ENCODE measurements around the gene SUPT3H.

DNA sequence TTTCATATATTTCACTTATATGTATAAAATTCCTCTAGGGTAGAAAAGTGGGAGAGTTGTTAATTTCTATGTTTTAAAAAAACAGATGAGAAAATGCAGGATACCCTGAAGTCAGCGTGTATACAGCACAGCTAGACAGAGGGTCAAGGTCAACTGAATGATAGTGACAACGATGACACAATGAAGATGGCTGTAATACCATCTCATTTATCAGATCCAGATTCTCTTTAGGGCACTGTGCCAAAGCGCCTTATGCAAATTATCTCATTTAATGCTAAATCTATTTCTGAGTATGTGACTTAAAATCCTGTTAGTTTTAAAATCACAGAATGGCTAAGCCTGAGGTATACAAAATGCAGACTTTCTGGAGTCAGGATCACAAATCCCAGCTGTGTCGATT, 481.0 kb downstream of the SUPT3H start:
- TF ChIP-seq, protein P1, sequence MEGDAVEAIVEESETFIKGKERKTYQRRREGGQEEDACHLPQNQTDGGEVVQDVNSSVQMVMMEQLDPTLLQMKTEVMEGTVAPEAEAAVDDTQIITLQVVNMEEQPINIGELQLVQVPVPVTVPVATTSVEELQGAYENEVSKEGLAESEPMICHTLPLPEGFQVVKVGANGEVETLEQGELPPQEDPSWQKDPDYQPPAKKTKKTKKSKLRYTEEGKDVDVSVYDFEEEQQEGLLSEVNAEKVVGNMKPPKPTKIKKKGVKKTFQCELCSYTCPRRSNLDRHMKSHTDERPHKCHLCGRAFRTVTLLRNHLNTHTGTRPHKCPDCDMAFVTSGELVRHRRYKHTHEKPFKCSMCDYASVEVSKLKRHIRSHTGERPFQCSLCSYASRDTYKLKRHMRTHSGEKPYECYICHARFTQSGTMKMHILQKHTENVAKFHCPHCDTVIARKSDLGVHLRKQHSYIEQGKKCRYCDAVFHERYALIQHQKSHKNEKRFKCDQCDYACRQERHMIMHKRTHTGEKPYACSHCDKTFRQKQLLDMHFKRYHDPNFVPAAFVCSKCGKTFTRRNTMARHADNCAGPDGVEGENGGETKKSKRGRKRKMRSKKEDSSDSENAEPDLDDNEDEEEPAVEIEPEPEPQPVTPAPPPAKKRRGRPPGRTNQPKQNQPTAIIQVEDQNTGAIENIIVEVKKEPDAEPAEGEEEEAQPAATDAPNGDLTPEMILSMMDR (IDR thresholded peaks at IDR 0.05), result no peak
- no peak for TF ChIP-seq POLR2A (IDR thresholded peaks at IDR 0.05)

All from lower leg skin (tissue), 3 donors.